Hepatocyte (in vitro differentiated cells): ENCODE results near the gene SLC35E3. TPM values are rescaled to one million over a fixed set of nuclear protein-coding genes. Genes with fewer than 3 reads are reported as not detected.

Experiments
- DNase-seq: peaks from one replicate; pipeline ENCODE4 v3.0.0-alpha.2; 2016; ENCODE audit warnings: low spot score
- H2AFZ ChIP-seq: fragments of 200-600 bp; sonication (generic); 2 replicates; pipeline ENCODE4 v1.6.0; 2016; ENCODE audit warnings: antibody characterized with exemption, mild to moderate bottlenecking
- H3K27ac ChIP-seq: fragments of 200-600 bp; sonication (generic); 2 replicates; pipeline ENCODE4 v1.5.1; 2016; ENCODE audit warnings: mild to moderate bottlenecking
- H3K27me3 ChIP-seq: fragments of 200-600 bp; sonication (generic); 2 replicates; pipeline ENCODE4 v1.6.1; 2016
- H3K36me3 ChIP-seq: fragments of 200-600 bp; sonication (generic); replicated peaks from 2 replicates; pipeline ENCODE4 v1.5.1; 2016; ENCODE audit warnings: low read depth; ENCODE audit not compliant: insufficient read depth
- H3K4me1 ChIP-seq: fragments of 200-600 bp; sonication (generic); 2 replicates; pipeline ENCODE4 v1.5.1; 2016; ENCODE audit warnings: mild to moderate bottlenecking, moderate library complexity; ENCODE audit not compliant: insufficient read depth
- H3K4me2 ChIP-seq: fragments of 200-600 bp; sonication (generic); 2 replicates; pipeline ENCODE4 v1.6.0; 2016
- H3K4me3 ChIP-seq: fragments of 200-600 bp; sonication (generic); 2 replicates; pipeline ENCODE4 v1.5.1; 2016; ENCODE audit warnings: mild to moderate bottlenecking
- H3K79me2 ChIP-seq: fragments of 200-600 bp; sonication (generic); 2 replicates; pipeline ENCODE4 v1.6.0; 2017; ENCODE audit warnings: mild to moderate bottlenecking
- H3K9me2 ChIP-seq: fragments of 200-600 bp; sonication (generic); replicated peaks from 2 replicates; pipeline ENCODE4 v1.6.0; 2017; ENCODE audit warnings: mild to moderate bottlenecking; ENCODE audit not compliant: insufficient read depth
- H3K9me3 ChIP-seq: fragments of 200-600 bp; sonication (generic); 2 replicates; pipeline ENCODE4 v1.5.1; 2016; ENCODE audit warnings: low read depth, mild to moderate bottlenecking
- H4K20me1 ChIP-seq: fragments of 200-600 bp; sonication (generic); 2 replicates; pipeline ENCODE4 v1.6.0; 2016; ENCODE audit warnings: mild to moderate bottlenecking; ENCODE audit not compliant: insufficient read depth, poor library complexity, severe bottlenecking
- CTCF ChIP-seq: fragments of 200-600 bp; sonication (generic); IDR thresholded peaks from 2 replicates; pipeline ENCODE4 v1.5.1; 2016; ENCODE audit warnings: antibody characterized with exemption, mild to moderate bottlenecking; ENCODE audit not compliant: poor library complexity
- EZH2 ChIP-seq: fragments of 200-600 bp; sonication (generic); IDR thresholded peaks from 2 replicates; pipeline ENCODE4 v1.6.1; 2016; ENCODE audit warnings: antibody characterized with exemption, mild to moderate bottlenecking, borderline replicate concordance
- EZH2phosphoT487 ChIP-seq: fragments of 200-600 bp; sonication (generic); IDR thresholded peaks from one replicate; pipeline ENCODE4 v1.6.1; 2018; ENCODE audit warnings: antibody characterized with exemption, mild to moderate bottlenecking, low read depth, moderate library complexity; ENCODE audit not compliant: unreplicated experiment, severe bottlenecking
- WGBS: methylation state at CpG from one replicate; pipeline ENCODE4 v1.1.6; 2016; ENCODE audit warnings: low lambda C conversion rate; ENCODE audit errors: missing lambda C conversion rate; 5-methylcytosine and 5-hydroxymethylcytosine counted together
- polyA plus RNA-seq: library from polyadenylated mRNA; unstranded; fragments of >200 nt; fragmentation: Nextera tagmentation; extraction: Ambion mirVana; gene quantifications from 2 replicates; pipeline ENCODE4 v1.2.1, GENCODE V29; 2016
- total RNA-seq: library from RNA; depleted of rRNA; stranded (reverse); fragments of >200 nt; gene quantifications from 2 replicates; pipeline ENCODE4 v1.2.3, GENCODE V29; 2014

Gene SLC35E3
- total and polyA plus RNA-seq, 2 experiments from 2014 or later = 3.5 to 11.7 TPM

GRCh38 chr12:68781728-68782127 is 35.8 kb downstream of the SLC35E3 start:
- Histone ChIP-seq H3K27ac (no peak overlapping the region), H3K9me3 (no peaks in the 10 kb centered on the region), H3K36me3 (no peaks in the 10 kb centered on the region), H3K4me2 (no peak overlapping the region), H3K4me1 (no peaks in the 10 kb centered on the region), H3K27me3 (no peaks in the 10 kb centered on the region), H4K20me1 (no peaks in the 10 kb centered on the region), H3K79me2 (no peaks in the 10 kb centered on the region), H3K9me2 (no peaks in the 10 kb centered on the region), H3K4me3 (no peak overlapping the region), H2AFZ (no peak overlapping the region)
- WGBS = 85% methylated on average over 6 of the region's 6 CpGs
- DNase-seq = no peak
- TF ChIP-seq CTCF (no peak), EZH2phosphoT487 (no peak), EZH2 (no peak)

DNA sequence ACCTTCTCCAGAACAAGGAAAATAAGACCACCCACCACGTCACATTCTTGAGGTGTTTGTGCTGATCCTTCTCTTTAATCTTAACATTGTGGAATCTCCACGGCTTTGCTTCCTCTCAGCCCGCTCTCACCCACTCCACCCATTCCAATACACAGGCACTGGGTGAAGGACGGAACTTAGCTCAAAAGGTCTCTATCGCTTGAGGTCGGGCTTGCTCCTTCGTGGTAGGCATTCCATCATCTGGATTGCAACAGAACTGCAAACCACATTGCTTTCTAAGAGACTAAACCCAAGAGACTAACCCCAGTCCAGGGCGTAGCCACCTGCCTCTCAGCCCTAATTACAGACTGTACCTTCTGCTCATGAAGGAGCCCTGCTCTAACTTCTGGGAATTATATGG is 38.0 kb downstream of the SLC35E3 start:
- peaks cover 2% of the 10 kb centered on the region for H3K4me1 ChIP-seq
- H3K36me3 ChIP-seq = no peaks in the 10 kb centered on the region
- no peak overlapping the region for H3K27ac ChIP-seq
- TF ChIP-seq EZH2phosphoT487 (no peak), CTCF (no peak), EZH2 (no peak)
- no peaks in the 10 kb centered on the region for H4K20me1 ChIP-seq
- H3K27me3 ChIP-seq = no peaks in the 10 kb centered on the region
- H2AFZ ChIP-seq = no peak overlapping the region
- 43% methylated on average over 8 of the region's 8 CpGs for WGBS
- no peaks in the 10 kb centered on the region for H3K9me3 ChIP-seq
- no peaks in the 10 kb centered on the region for H3K9me2 ChIP-seq
- H3K4me3 ChIP-seq = no peak overlapping the region
- no peaks in the 10 kb centered on the region for H3K79me2 ChIP-seq
- H3K4me2 ChIP-seq = no peak overlapping the region
- DNase-seq = no peak

DNA sequence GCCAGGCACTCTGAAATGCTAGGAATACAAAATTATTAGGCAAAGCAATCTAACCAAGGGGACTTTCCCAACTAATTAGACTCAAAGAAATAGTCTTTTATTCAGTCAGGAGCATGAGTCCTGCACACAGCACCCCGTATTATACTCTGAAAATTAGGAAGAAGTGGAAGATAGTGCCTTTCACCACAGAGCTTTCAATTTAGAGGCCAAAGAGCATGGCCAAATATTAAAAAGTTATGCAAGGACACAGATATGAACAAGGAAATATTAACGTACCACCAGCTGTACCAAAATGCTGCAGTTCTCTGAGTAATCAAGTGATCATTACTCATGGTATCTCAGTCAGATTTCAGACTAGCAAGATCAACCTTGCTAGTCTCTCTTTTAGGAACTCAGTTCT is 39.4 kb downstream of the SLC35E3 start:
- Histone ChIP-seq H3K4me1 (peaks cover 2% of the 10 kb centered on the region), H3K4me2 (no peak overlapping the region)

More for the DNA sequence above, 39.4 kb downstream of the SLC35E3 start:
- no peak for TF ChIP-seq EZH2phosphoT487
- TF ChIP-seq CTCF = no peak
- TF ChIP-seq EZH2 = no peak
- no peaks in the 10 kb centered on the region for H3K27me3 ChIP-seq
- H3K79me2 ChIP-seq = no peaks in the 10 kb centered on the region
- H3K9me3 ChIP-seq = no peaks in the 10 kb centered on the region
- WGBS = 79% methylated on average over 2 of the region's 2 CpGs
- no peak for DNase-seq
- no peak overlapping the region for H3K4me3 ChIP-seq
- no peaks in the 10 kb centered on the region for H4K20me1 ChIP-seq
- no peaks in the 10 kb centered on the region for H3K36me3 ChIP-seq
- no peak overlapping the region for H3K27ac ChIP-seq
- no peaks in the 10 kb centered on the region for H3K9me2 ChIP-seq
- H2AFZ ChIP-seq = no peak overlapping the region
